Measurements from ENCODE around the gene KCNG2. TPM values are rescaled to one million over a fixed set of nuclear protein-coding genes. Genes with fewer than 3 reads are reported as not detected.

KCNG2 gene
- total RNA-seq, 1 donor from 2014 or later = not detected

GRCh38 chr18:79819064-79819967 lies 21.6 kb downstream of the KCNG2 start:
- peak; percentile 29 for DNase-seq (ENCODE audit: low spot score)

GRCh38 chr18:79819968-79820351 lies 22.2 kb downstream of the KCNG2 start:
- DNase-seq (ENCODE audit: low spot score) = no peak

GRCh38 chr18:79823120-79823519 lies 25.4 kb downstream of the KCNG2 start:
- DNase-seq (ENCODE audit: low spot score) = no peak

- DNase-seq (ENCODE audit: low spot score) = no peak
Measured at GRCh38 chr18:79825913-79826312, 28.2 kb downstream of the KCNG2 start.

GRCh38 chr18:79826966-79827365 lies 29.2 kb downstream of the KCNG2 start:
- no peak for DNase-seq (ENCODE audit: low spot score)

- DNase-seq (ENCODE audit: low spot score) = no peak
Measured at GRCh38 chr18:79828258-79828657, 30.5 kb downstream of the KCNG2 start.

GRCh38 chr18:79829136-79829854 lies 31.6 kb downstream of the KCNG2 start:
- no peak for DNase-seq (ENCODE audit: low spot score)

- DNase-seq (ENCODE audit: low spot score) = no peak
Measured at GRCh38 chr18:79832169-79832568, 34.4 kb downstream of the KCNG2 start.

- DNase-seq (ENCODE audit: low spot score) = no peak
Measured at GRCh38 chr18:79834834-79835233, 37.1 kb downstream of the KCNG2 start.

- no peak for DNase-seq (ENCODE audit: low spot score)
Measured at GRCh38 chr18:79841936-79842335, 44.2 kb downstream of the KCNG2 start.

GRCh38 chr18:79844999-79845563 lies 47.3 kb downstream of the KCNG2 start:
- DNase-seq (ENCODE audit: low spot score) = no peak

- no peak for DNase-seq (ENCODE audit: low spot score)
Measured at GRCh38 chr18:79846936-79847557, 49.3 kb downstream of the KCNG2 start.

- no peak for DNase-seq (ENCODE audit: low spot score)
Measured at GRCh38 chr18:79847606-79848293, 50.0 kb downstream of the KCNG2 start.

- no peak for DNase-seq (ENCODE audit: low spot score)
Measured at GRCh38 chr18:79848294-79848578, 50.5 kb downstream of the KCNG2 start.

GRCh38 chr18:79848579-79849327 lies 51.0 kb downstream of the KCNG2 start:
- no peak for DNase-seq (ENCODE audit: low spot score)

GRCh38 chr18:79849328-79850207 lies 51.8 kb downstream of the KCNG2 start:
- DNase-seq (ENCODE audit: low spot score) = peak; percentile 13

GRCh38 chr18:79850731-79851130 lies 53.0 kb downstream of the KCNG2 start:
- DNase-seq (ENCODE audit: low spot score) = peak; percentile 17

GRCh38 chr18:79851489-79851888 lies 53.8 kb downstream of the KCNG2 start:
- DNase-seq (ENCODE audit: low spot score) = peak; percentile 5

GRCh38 chr18:79851950-79852349 lies 54.2 kb downstream of the KCNG2 start:
- peak; percentile 34 for DNase-seq (ENCODE audit: low spot score)
